ENCODE measurements around the gene NSFL1C. TPM values are rescaled to one million over a fixed set of nuclear protein-coding genes. Genes with fewer than 3 reads are reported as not detected.

The NSFL1C gene
- total RNA-seq, 2 donors from 2014 or later, result 43.0 to 54.5 TPM

GRCh38 chr20:1491860-1492642, 25.4 kb upstream of the NSFL1C start:
- Histone ChIP-seq H3K9me3 (no peaks in the 10 kb centered on the region), H3K27ac (no peak overlapping the region), H3K27me3 (replicated peaks; ENCODE audit: insufficient read depth) (no peaks in the 10 kb centered on the region), H3K36me3 (no peaks in the 10 kb centered on the region), H3K4me1 (replicated peaks) (no peaks in the 10 kb centered on the region), H3K4me3 (no peak overlapping the region)
- WGBS, result 69% methylated on average over 2 of the region's 2 CpGs
- intact Hi-C loops (cut with DNase I), result no loop called here
- TF ChIP-seq CTCF (IDR thresholded peaks at IDR 0.05), result no peak
- no peak for TF ChIP-seq POLR2A (IDR thresholded peaks at IDR 0.05)
- TF ChIP-seq POLR2AphosphoS5 (IDR thresholded peaks at IDR 0.05), result no peak
- no peak for DNase-seq (ENCODE audit: low spot score)

- DNase-seq (ENCODE audit: low spot score), result no peak
- no peaks in the 10 kb centered on the region for H3K4me1 ChIP-seq (replicated peaks)
- WGBS, result 65% methylated on average over 11 of the region's 11 CpGs
- no peak within 1 kb of the TSS for H3K4me3 ChIP-seq
- TF ChIP-seq CTCF (IDR thresholded peaks at IDR 0.05) (no peak), POLR2A (IDR thresholded peaks at IDR 0.05) (no peak), POLR2AphosphoS5 (IDR thresholded peaks at IDR 0.05) (no peak)
- no peak within 1 kb of the TSS for H3K27ac ChIP-seq
- intact Hi-C loops (cut with DNase I), result no loop called here
- H3K27me3 ChIP-seq (replicated peaks; ENCODE audit: insufficient read depth), result no peaks in the 10 kb centered on the region
- H3K9me3 ChIP-seq, result no peaks in the 10 kb centered on the region
- no peaks in the 10 kb centered on the region for H3K36me3 ChIP-seq
Measured at GRCh38 chr20:1491281-1491840, 24.7 kb upstream of the NSFL1C start, which contains the start of gene SIRPB2. SIRPB2 (minus strand) TSS chr20:1491420; CDS start chr20:1491359, 61 bp downstream.

GRCh38 chr20:1490643-1491195, 24.1 kb upstream of the NSFL1C start:
- no peaks in the 10 kb centered on the region for H3K9me3 ChIP-seq
- no peaks in the 10 kb centered on the region for H3K4me1 ChIP-seq (replicated peaks)
- no peak overlapping the region for H3K27ac ChIP-seq
- WGBS, result 79% methylated on average over 9 of the region's 9 CpGs
- TF ChIP-seq CTCF (IDR thresholded peaks at IDR 0.05) (no peak), POLR2A (IDR thresholded peaks at IDR 0.05) (no peak), POLR2AphosphoS5 (IDR thresholded peaks at IDR 0.05) (no peak)
- H3K36me3 ChIP-seq, result no peaks in the 10 kb centered on the region
- no peak overlapping the region for H3K4me3 ChIP-seq
- H3K27me3 ChIP-seq (replicated peaks; ENCODE audit: insufficient read depth), result no peaks in the 10 kb centered on the region
- no peak for DNase-seq (ENCODE audit: low spot score)
- intact Hi-C loops (cut with DNase I), result no loop called here

- DNase-seq (ENCODE audit: low spot score), result no peak
- intact Hi-C loops (cut with DNase I), result no loop called here
- no peaks in the 10 kb centered on the region for H3K36me3 ChIP-seq
- no peaks in the 10 kb centered on the region for H3K27me3 ChIP-seq (replicated peaks; ENCODE audit: insufficient read depth)
- 76% methylated on average over 6 of the region's 6 CpGs for WGBS
- no peaks in the 10 kb centered on the region for H3K4me1 ChIP-seq (replicated peaks)
- TF ChIP-seq POLR2AphosphoS5 (IDR thresholded peaks at IDR 0.05), result no peak
- TF ChIP-seq CTCF (IDR thresholded peaks at IDR 0.05), result no peak
- TF ChIP-seq POLR2A (IDR thresholded peaks at IDR 0.05), result no peak
- no peaks in the 10 kb centered on the region for H3K9me3 ChIP-seq
- no peak overlapping the region for H3K27ac ChIP-seq
- H3K4me3 ChIP-seq, result no peak overlapping the region
Measured at GRCh38 chr20:1489764-1490436, 23.3 kb upstream of the NSFL1C start.
